H1 (cell line): ENCODE data around the gene GABRB2. TPM values are rescaled to one million over a fixed set of nuclear protein-coding genes. Genes with fewer than 3 reads are reported as not detected.

Experiments
- CTCF ChIA-PET: fragments of 300-600 bp; sonication (Branson Sonifier 250); formaldehyde crosslinking; loops from one replicate; lab custom pipeline; 2021; ENCODE audit not compliant: partially characterized antibody; lab: Charles Lee
- POLR2A ChIA-PET: fragments of 300-600 bp; sonication (Branson Sonifier 250); formaldehyde crosslinking; loops from one replicate; lab custom pipeline; 2021; ENCODE audit warnings: inconsistent platforms; ENCODE audit not compliant: partially characterized antibody; lab: Charles Lee
- DNase-seq, 2 experiments: peaks; one replicate each; pipeline versions ENCODE4 v3.0.0 to v3.0.0-alpha.2; 2010 to 2022; ENCODE audit warnings: low spot score in 2 of 2, low read depth in 1 of 2, mixed read lengths in 1 of 2
- FAIRE-seq: peaks from 2 replicates; lab custom pipeline; 2011; peaks lifted over from hg19 to GRCh38; lab: Jason Lieb, UNC
- H2AFZ ChIP-seq: 2 replicates; pipeline ENCODE4 v1.8.1; 2012; ENCODE audit warnings: low read length, inconsistent platforms
- H2AK5ac ChIP-seq: 2 replicates; pipeline ENCODE4 v1.6.1; 2013; ENCODE audit warnings: low read depth, low read length
- H2BK120ac ChIP-seq: replicated peaks from 2 replicates; pipeline ENCODE3; 2013; ENCODE audit warnings: low read depth, low read length, inconsistent platforms
- H2BK12ac ChIP-seq: 2 replicates; pipeline ENCODE4 v1.6.1; 2013; ENCODE audit warnings: low read depth, low read length
- H2BK15ac ChIP-seq: 2 replicates; pipeline ENCODE4 v1.6.1; 2013; ENCODE audit warnings: low read length
- H2BK20ac ChIP-seq: 2 replicates; pipeline ENCODE4 v1.6.1; 2013; ENCODE audit warnings: low read length
- H2BK5ac ChIP-seq: 2 replicates; pipeline ENCODE4 v1.6.1; 2013; ENCODE audit warnings: low read depth, low read length
- H3K14ac ChIP-seq: 2 replicates; pipeline ENCODE4 v1.6.1; 2013; ENCODE audit warnings: inconsistent platforms; ENCODE audit not compliant: insufficient read length
- H3K18ac ChIP-seq: 2 replicates; pipeline ENCODE4 v1.6.1; 2013; ENCODE audit warnings: low read length; ENCODE audit errors: extremely low read depth
- H3K23ac ChIP-seq: 2 replicates; pipeline ENCODE4 v1.6.1; 2013; ENCODE audit warnings: inconsistent platforms; ENCODE audit not compliant: insufficient read length
- H3K23me2 ChIP-seq: 2 replicates; pipeline ENCODE4 v1.6.1; 2013; ENCODE audit warnings: low read depth, low read length
- H3K27ac ChIP-seq: 2 replicates; pipeline ENCODE4 v1.6.1; 2011; ENCODE audit warnings: low read depth, low read length, inconsistent platforms
- H3K27me3 ChIP-seq, 4 experiments: replicated peaks in 1 of 4; 1 replicate in 1 of 4; 2 replicates in 3 of 4; pipeline versions ENCODE4 v1.6.1 to v1.8.1; 2011 to 2013; ENCODE audit warnings: low read length in 3 of 4, mild to moderate bottlenecking in 3 of 4, inconsistent platforms in 2 of 4, mixed read lengths in 2 of 4, moderate library complexity in 1 of 4; ENCODE audit not compliant: control insufficient read depth in 3 of 4, insufficient read depth in 3 of 4; ENCODE audit errors: extremely low read depth in 1 of 4
- H3K36me3 ChIP-seq, 4 experiments: 2 replicates each; pipeline versions ENCODE4 v1.6.1 to v1.8.1; 2011 to 2013; ENCODE audit warnings: mild to moderate bottlenecking in 4 of 4, low read length in 3 of 4, moderate library complexity in 2 of 4, control low read depth in 1 of 4, inconsistent platforms in 1 of 4; ENCODE audit not compliant: insufficient read depth in 4 of 4, control insufficient read depth in 2 of 4
- H3K4ac ChIP-seq: replicated peaks from 2 replicates; pipeline ENCODE3; 2013; ENCODE audit warnings: low read length, low read depth, mixed read lengths, inconsistent platforms; ENCODE audit not compliant: insufficient read length
- H3K4me1 ChIP-seq, 4 experiments: replicated peaks in 1 of 4; 1 replicate in 1 of 4; 2 replicates in 3 of 4; pipeline versions ENCODE4 v1.6.1 to v1.8.1; 2011 to 2013; ENCODE audit warnings: low read length in 3 of 4, inconsistent platforms in 2 of 4, mixed read lengths in 1 of 4; ENCODE audit not compliant: insufficient read depth in 4 of 4, control insufficient read depth in 3 of 4
- H3K4me2 ChIP-seq, 2 experiments: 2 replicates each; pipeline versions ENCODE4 v1.6.1 to v1.8.1; 2011 to 2013; ENCODE audit warnings: low read depth in 2 of 2, low read length in 2 of 2, control low read depth in 1 of 2, inconsistent platforms in 1 of 2, mild to moderate bottlenecking in 1 of 2; ENCODE audit not compliant: insufficient read depth in 1 of 2
- H3K4me3 ChIP-seq, 4 experiments: fragments of 200-600, 300-600 bp in 1 of 4; sonication (generic), shearing (Covaris generic), sonication (Bioruptor Twin) in 1 of 4; 2 replicates each; pipeline versions ENCODE4 v1.5.1 to v1.8.1; 2011 to 2016; ENCODE audit warnings: low read length in 4 of 4, low read depth in 3 of 4, control low read depth in 2 of 4, inconsistent platforms in 2 of 4, mild to moderate bottlenecking in 2 of 4, mixed read lengths in 1 of 4, moderate library complexity in 1 of 4; ENCODE audit not compliant: insufficient read depth in 2 of 4; ENCODE audit errors: extremely low read depth in 1 of 4
- H3K56ac ChIP-seq: replicated peaks from 2 replicates; pipeline ENCODE3; 2013; ENCODE audit warnings: low read depth, mild to moderate bottlenecking, mixed read lengths, low read length, inconsistent platforms; ENCODE audit not compliant: insufficient read length
- H3K79me1 ChIP-seq: 2 replicates; pipeline ENCODE4 v1.6.1; 2013; ENCODE audit warnings: low read depth, low read length, control low read depth
- H3K79me2 ChIP-seq, 2 experiments: 2 replicates each; pipeline versions ENCODE4 v1.6.1 to v1.8.1; 2012 to 2013; ENCODE audit warnings: low read length in 2 of 2, mild to moderate bottlenecking in 2 of 2, inconsistent platforms in 1 of 2; ENCODE audit not compliant: insufficient read depth in 2 of 2, control insufficient read depth in 1 of 2
- H3K9ac ChIP-seq, 4 experiments: replicated peaks in 1 of 4; 1 replicate in 1 of 4; 2 replicates in 3 of 4; pipeline versions ENCODE4 v1.6.1 to v1.8.1; 2011 to 2013; ENCODE audit warnings: low read depth in 3 of 4, low read length in 3 of 4, control low read depth in 2 of 4, mild to moderate bottlenecking in 2 of 4, moderate library complexity in 2 of 4, inconsistent platforms in 1 of 4; ENCODE audit errors: extremely low read depth in 1 of 4
- H3K9me3 ChIP-seq, 2 experiments: 2 replicates each; pipeline versions ENCODE4 v1.6.1 to v1.8.1; 2012 to 2013; ENCODE audit warnings: mild to moderate bottlenecking in 2 of 2, moderate library complexity in 2 of 2, control low read depth in 1 of 2, inconsistent platforms in 1 of 2, low read depth in 1 of 2, low read length in 1 of 2, mixed read lengths in 1 of 2; ENCODE audit not compliant: insufficient read depth in 2 of 2
- H4K20me1 ChIP-seq, 2 experiments: replicated peaks in 1 of 2; 2 replicates each; pipeline versions ENCODE3 to v1.8.1; 2011 to 2013; ENCODE audit warnings: inconsistent platforms in 2 of 2, low read length in 2 of 2, mild to moderate bottlenecking in 1 of 2; ENCODE audit not compliant: insufficient read depth in 2 of 2, control insufficient read depth in 1 of 2
- H4K5ac ChIP-seq: 2 replicates; pipeline ENCODE4 v1.6.1; 2013; ENCODE audit warnings: low read length, low read depth, mixed read lengths, inconsistent platforms; ENCODE audit not compliant: insufficient read length
- H4K8ac ChIP-seq: 2 replicates; pipeline ENCODE4 v1.8.0; 2013; ENCODE audit warnings: mild to moderate bottlenecking, moderate library complexity, low read length, inconsistent platforms; ENCODE audit not compliant: insufficient read depth; ENCODE audit errors: extremely low read depth
- H4K91ac ChIP-seq: replicated peaks from 2 replicates; pipeline ENCODE3; 2013; ENCODE audit warnings: low read length, mixed read lengths, inconsistent platforms; ENCODE audit not compliant: insufficient read length
- CEBPB ChIP-seq: IDR thresholded peaks from 2 replicates; pipeline ENCODE4 v1.6.1; 2012; ENCODE audit warnings: low read depth, low read length
- EZH2 ChIP-seq: fragments of 200-600 bp; sonication (generic); IDR thresholded peaks from 2 replicates; pipeline ENCODE4 v1.7.1; 2012; ENCODE audit warnings: low read depth, mild to moderate bottlenecking, moderate library complexity, low read length, inconsistent platforms; ENCODE audit not compliant: severe bottlenecking
- GABPA ChIP-seq: IDR thresholded peaks from 2 replicates; pipeline ENCODE4 v1.6.1; 2011; ENCODE audit warnings: mild to moderate bottlenecking, low read length, moderate library complexity, borderline replicate concordance; ENCODE audit not compliant: insufficient read depth
- KDM1A ChIP-seq: fragments of 200-600, 300-600 bp; sonication (generic); IDR thresholded peaks from 2 replicates; pipeline ENCODE4 v1.7.1; 2016; ENCODE audit warnings: mild to moderate bottlenecking, low read length, borderline replicate concordance
- NANOG ChIP-seq: IDR thresholded peaks from 2 replicates; pipeline ENCODE4 v1.6.1; 2011; ENCODE audit warnings: low read length, low read depth, mild to moderate bottlenecking, inconsistent platforms; ENCODE audit not compliant: insufficient read depth, poor library complexity, severe bottlenecking
- NRF1 ChIP-seq: IDR thresholded peaks from 2 replicates; pipeline ENCODE4 v1.6.1; 2011; ENCODE audit warnings: mild to moderate bottlenecking, low read depth, low read length, improper control_type of control experiment
- POU5F1 ChIP-seq: IDR thresholded peaks from 2 replicates; pipeline ENCODE4 v1.6.1; 2011; ENCODE audit warnings: low read depth, mild to moderate bottlenecking, low read length, moderate library complexity
- RBBP5 ChIP-seq: IDR thresholded peaks from 2 replicates; pipeline ENCODE4 v1.7.1; 2012; ENCODE audit warnings: low read depth, mild to moderate bottlenecking, inconsistent platforms, low read length, moderate library complexity, borderline replicate concordance
- TAF7 ChIP-seq: optimal IDR thresholded peaks from 2 replicates; pipeline ENCODE3; 2011; ENCODE audit warnings: low read depth, mild to moderate bottlenecking, inconsistent platforms, low read length, moderate library complexity, borderline replicate concordance
- ZNF274 ChIP-seq: IDR thresholded peaks from 2 replicates; pipeline ENCODE4 v1.7.0; 2012; ENCODE audit warnings: low read length, borderline replicate concordance; ENCODE audit errors: extremely low read depth
- polyA plus RNA-seq, 7 experiments: library from polyadenylated mRNA; depleted of rRNA in 3 of 7; stranded (reverse) in 5 of 7; unstranded in 2 of 7; fragments of >200 nt in 5 of 7; fragments of 200-250 nt in 2 of 7; gene quantifications; 1 replicate in 5 of 7; 2 replicates in 1 of 7; 4 replicates in 1 of 7; pipeline versions ENCODE4 v1.2.1 to v1.2.3, GENCODE V29; 2011 to 2013; ENCODE audit warnings: missing spikeins in 2 of 7, mixed read lengths in 2 of 7
- total RNA-seq: library from RNA; stranded (reverse); fragmentation: NEBNext Ultra II Directional; extraction: Animal tissue kit (Norgen Biotek cat#: 25700); gene quantifications from 2 replicates; pipeline ENCODE4 v1.2.1, GENCODE V29; 2021
- TF ChIP-seq, protein P1 (sequence below): IDR thresholded peaks from 2 replicates; pipeline ENCODE4 v1.6.1; 2012; ENCODE audit warnings: low read length, inconsistent platforms
- TF ChIP-seq, protein P2 (sequence below): IDR thresholded peaks from 2 replicates; pipeline ENCODE4 v1.6.1; 2012; ENCODE audit warnings: inconsistent platforms

Gene GABRB2
- total and polyA plus RNA-seq, 2 of the 8 experiments (the other 6 are each of a cell fraction or from before 2014, with no cell fraction given) = 0.54 to 1.9 TPM

DNA sequence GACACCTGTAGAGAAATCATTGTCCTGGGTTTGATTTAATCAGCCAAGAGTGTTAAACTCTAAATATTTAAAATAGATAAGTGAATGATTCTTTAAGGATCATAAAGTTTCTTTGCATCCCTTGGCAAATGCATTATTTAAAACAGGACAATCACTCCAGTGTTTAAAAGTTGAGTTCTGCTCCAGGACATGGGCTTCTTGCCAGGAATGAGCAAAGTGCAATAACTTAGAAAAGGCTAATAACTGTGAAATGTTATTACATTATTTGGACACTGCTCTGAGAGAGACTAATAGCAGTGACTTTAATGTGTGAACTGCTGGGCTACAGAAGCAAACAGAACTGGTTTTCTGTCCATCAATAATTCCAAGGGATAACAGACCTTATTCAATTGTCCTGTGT is 283.3 kb downstream of the GABRB2 start:
- Histone ChIP-seq H4K91ac (no peak overlapping the region), H3K36me3 (no peaks in the 10 kb centered on the region), H4K20me1 (no peaks in the 10 kb centered on the region), H3K56ac (no peak overlapping the region), H2BK12ac (no peak overlapping the region), H3K79me2 (no peaks in the 10 kb centered on the region), H3K4ac (no peak overlapping the region), H2BK15ac (no peak overlapping the region), H3K4me1 (peaks cover 0 to 2% (median 0%) of the 10 kb centered on the region in 4 experiments; a peak in 2 of 7 replicates), H3K23me2 (no peaks in the 10 kb centered on the region), H4K5ac (no peak overlapping the region), H2BK5ac (no peak overlapping the region), H2BK120ac (no peak overlapping the region), H3K79me1 (no peaks in the 10 kb centered on the region), H3K9ac (no peak overlapping the region), H3K14ac (no peak overlapping the region), H2BK20ac (no peak overlapping the region), H3K23ac (no peak overlapping the region), H3K18ac (no peak overlapping the region), H3K4me2 (no peak overlapping the region), H3K27me3 (no peaks in the 10 kb centered on the region; a peak in 1 of 7 replicates), H3K27ac (no peak overlapping the region), H2AK5ac (no peak overlapping the region), H3K9me3 (no peaks in the 10 kb centered on the region), H2AFZ (no peak overlapping the region), H3K4me3 (no peak overlapping the region), H4K8ac (no peak overlapping the region)
- TF ChIP-seq KDM1A = no peak
- TF ChIP-seq TAF7 = no peak
- TF ChIP-seq, protein P1, sequence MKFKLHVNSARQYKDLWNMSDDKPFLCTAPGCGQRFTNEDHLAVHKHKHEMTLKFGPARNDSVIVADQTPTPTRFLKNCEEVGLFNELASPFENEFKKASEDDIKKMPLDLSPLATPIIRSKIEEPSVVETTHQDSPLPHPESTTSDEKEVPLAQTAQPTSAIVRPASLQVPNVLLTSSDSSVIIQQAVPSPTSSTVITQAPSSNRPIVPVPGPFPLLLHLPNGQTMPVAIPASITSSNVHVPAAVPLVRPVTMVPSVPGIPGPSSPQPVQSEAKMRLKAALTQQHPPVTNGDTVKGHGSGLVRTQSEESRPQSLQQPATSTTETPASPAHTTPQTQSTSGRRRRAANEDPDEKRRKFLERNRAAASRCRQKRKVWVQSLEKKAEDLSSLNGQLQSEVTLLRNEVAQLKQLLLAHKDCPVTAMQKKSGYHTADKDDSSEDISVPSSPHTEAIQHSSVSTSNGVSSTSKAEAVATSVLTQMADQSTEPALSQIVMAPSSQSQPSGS = no peak
- TF ChIP-seq RBBP5 = no peak
- no peak for TF ChIP-seq ZNF274
- TF ChIP-seq EZH2 = no peak
- no peak for TF ChIP-seq CEBPB
- TF ChIP-seq GABPA = no peak
- no peak for TF ChIP-seq NRF1
- TF ChIP-seq POU5F1 = no peak
- TF ChIP-seq, protein P2, sequence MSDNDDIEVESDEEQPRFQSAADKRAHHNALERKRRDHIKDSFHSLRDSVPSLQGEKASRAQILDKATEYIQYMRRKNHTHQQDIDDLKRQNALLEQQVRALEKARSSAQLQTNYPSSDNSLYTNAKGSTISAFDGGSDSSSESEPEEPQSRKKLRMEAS = no peak
- TF ChIP-seq NANOG = no peak
- CTCF ChIA-PET = no interaction called here
- POLR2A ChIA-PET = no interaction called here
- DNase-seq (no peak), FAIRE-seq (no peak)
